Mesenchymal stem cell (in vitro differentiated cells and primary cell): ENCODE measurements around the gene TNNT2.
A peak's percentile ranks its signal among the peaks of the same experiment; 100 is the strongest.

Source experiments
- DNase-seq: peaks from one replicate; pipeline ENCODE4 v3.0.0-alpha.2; 2013
- H2AFZ ChIP-seq: one replicate; pipeline ENCODE4 v1.6.1; 2013; ENCODE audit warnings: low read depth, mild to moderate bottlenecking, control low read depth, inconsistent platforms, low read length, moderate library complexity
- H2AK5ac ChIP-seq: 2 replicates; pipeline ENCODE4 v1.6.1; 2013; ENCODE audit warnings: low read length, moderate library complexity, mild to moderate bottlenecking, inconsistent platforms; ENCODE audit not compliant: severe bottlenecking
- H2BK120ac ChIP-seq: one replicate; pipeline ENCODE4 v1.6.1; 2013; ENCODE audit warnings: low read depth, mild to moderate bottlenecking, inconsistent platforms, low read length, moderate library complexity
- H2BK12ac ChIP-seq, 2 experiments: one replicate each; pipeline ENCODE4 v1.6.1; 2013; ENCODE audit warnings: inconsistent platforms in 2 of 2, low read length in 2 of 2, mild to moderate bottlenecking in 2 of 2, moderate library complexity in 2 of 2, control low read depth in 1 of 2
- H2BK15ac ChIP-seq: one replicate; pipeline ENCODE4 v1.6.1; 2013; ENCODE audit warnings: mild to moderate bottlenecking, low read depth, inconsistent platforms; ENCODE audit not compliant: poor library complexity, severe bottlenecking
- H2BK5ac ChIP-seq: 2 replicates; pipeline ENCODE4 v1.6.1; 2013; ENCODE audit warnings: low read depth, mild to moderate bottlenecking, low read length, control low read depth, inconsistent platforms; ENCODE audit not compliant: poor library complexity, severe bottlenecking
- H3K14ac ChIP-seq, 2 experiments: one replicate each; pipeline ENCODE4 v1.6.1; 2013; ENCODE audit warnings: inconsistent platforms in 2 of 2, low read length in 2 of 2, control low read depth in 1 of 2, mild to moderate bottlenecking in 1 of 2, moderate library complexity in 1 of 2
- H3K18ac ChIP-seq, 2 experiments: one replicate each; pipeline ENCODE4 v1.6.1; 2013; ENCODE audit warnings: inconsistent platforms in 2 of 2, low read length in 2 of 2, control low read depth in 1 of 2, low read depth in 1 of 2, mild to moderate bottlenecking in 1 of 2
- H3K23ac ChIP-seq, 2 experiments: one replicate each; pipeline ENCODE4 v1.6.1; 2013; ENCODE audit warnings: inconsistent platforms in 2 of 2, low read length in 2 of 2, mild to moderate bottlenecking in 2 of 2, moderate library complexity in 2 of 2, control low read depth in 1 of 2
- H3K27ac ChIP-seq: 2 replicates; pipeline ENCODE4 v1.5.1; 2013; ENCODE audit warnings: mild to moderate bottlenecking, moderate library complexity, low read length, control low read depth, inconsistent platforms; ENCODE audit not compliant: poor library complexity, severe bottlenecking
- H3K27me3 ChIP-seq, 2 experiments: 2 replicates each; pipeline versions ENCODE4 v1.6.1 to v1.7.0; 2013; ENCODE audit warnings: low read length in 2 of 2, mild to moderate bottlenecking in 2 of 2, moderate library complexity in 2 of 2, control low read depth in 1 of 2, inconsistent platforms in 1 of 2; ENCODE audit not compliant: control insufficient read depth in 1 of 2, insufficient read depth in 1 of 2
- H3K36me3 ChIP-seq, 2 experiments: 2 replicates each; pipeline versions ENCODE4 v1.6.1 to v1.7.0; 2013; ENCODE audit warnings: low read length in 2 of 2, control low read depth in 1 of 2, inconsistent platforms in 1 of 2, low read depth in 1 of 2, mild to moderate bottlenecking in 1 of 2; ENCODE audit not compliant: insufficient read depth in 2 of 2, control insufficient read depth in 1 of 2
- H3K4ac ChIP-seq, 2 experiments: one replicate each; pipeline ENCODE4 v1.6.1; 2013; ENCODE audit warnings: inconsistent platforms in 2 of 2, low read length in 2 of 2, mild to moderate bottlenecking in 2 of 2, moderate library complexity in 2 of 2, control low read depth in 1 of 2, low read depth in 1 of 2
- H3K4me1 ChIP-seq: 2 replicates; pipeline ENCODE4 v1.6.1; 2013; ENCODE audit warnings: low read depth, low read length, control low read depth; ENCODE audit not compliant: control insufficient read depth, insufficient read depth
- H3K4me2 ChIP-seq: 2 replicates; pipeline ENCODE4 v1.6.1; 2013; ENCODE audit warnings: low read length, mild to moderate bottlenecking, inconsistent platforms; ENCODE audit not compliant: poor library complexity, severe bottlenecking
- H3K4me3 ChIP-seq, 2 experiments: 2 replicates each; pipeline versions ENCODE4 v1.5.1 to v1.7.0; 2013; ENCODE audit warnings: low read length in 2 of 2, mild to moderate bottlenecking in 2 of 2, control low read depth in 1 of 2, low read depth in 1 of 2; ENCODE audit not compliant: insufficient read depth in 1 of 2
- H3K79me1 ChIP-seq: replicated peaks from 2 replicates; pipeline ENCODE4 v1.6.1; 2013; ENCODE audit warnings: mild to moderate bottlenecking, control low read depth, low read length, inconsistent platforms; ENCODE audit not compliant: poor library complexity, severe bottlenecking
- H3K9ac ChIP-seq: 2 replicates; pipeline ENCODE4 v1.7.0; 2013; ENCODE audit warnings: mild to moderate bottlenecking, low read length, moderate library complexity
- H3K9me3 ChIP-seq: 2 replicates; pipeline ENCODE4 v1.7.0; 2013; ENCODE audit warnings: mild to moderate bottlenecking, low read length; ENCODE audit not compliant: control insufficient read depth
- H4K8ac ChIP-seq: one replicate; pipeline ENCODE4 v1.6.1; 2013; ENCODE audit warnings: inconsistent platforms, mild to moderate bottlenecking, low read length, moderate library complexity
- H4K91ac ChIP-seq: one replicate; pipeline ENCODE4 v1.6.1; 2013; ENCODE audit warnings: mild to moderate bottlenecking, low read length, inconsistent platforms
- WGBS: methylation state at CpG from one replicate; pipeline ENCODE4 v1.1.7; 2013; ENCODE audit warnings: mixed read lengths; 5-methylcytosine and 5-hydroxymethylcytosine counted together

The TNNT2 gene

GRCh38 chr1:201332021-201332420 is 45.5 kb downstream of the TNNT2 start:
- H3K23ac ChIP-seq = no peak overlapping the region
- H2BK12ac ChIP-seq = no peak overlapping the region
- no peak overlapping the region for H3K4me3 ChIP-seq
- no peak overlapping the region for H2AK5ac ChIP-seq
- no peak overlapping the region for H4K91ac ChIP-seq
- no peak overlapping the region for H2BK120ac ChIP-seq
- H3K14ac ChIP-seq = no peak overlapping the region
- no peak overlapping the region for H3K27ac ChIP-seq
- H2BK15ac ChIP-seq = no peak overlapping the region
- no peaks in the 10 kb centered on the region for H3K9me3 ChIP-seq
- no peaks in the 10 kb centered on the region for H3K4me1 ChIP-seq
- no peak overlapping the region for H3K4ac ChIP-seq
- no peaks in the 10 kb centered on the region for H3K36me3 ChIP-seq
- H2BK5ac ChIP-seq = no peak overlapping the region
- WGBS = 81% methylated on average over 7 of the region's 8 CpGs
- no peak overlapping the region for H3K9ac ChIP-seq
- no peak overlapping the region for H4K8ac ChIP-seq
- no peak overlapping the region for H3K4me2 ChIP-seq
- no peak for DNase-seq
- peaks cover 48 to 70% of the 10 kb centered on the region in 2 experiments for H3K27me3 ChIP-seq
- no peak overlapping the region for H2AFZ ChIP-seq
- H3K18ac ChIP-seq = no peak overlapping the region
- H3K79me1 ChIP-seq = no peaks in the 10 kb centered on the region

GRCh38 chr1:201331166-201331565 is 46.3 kb downstream of the TNNT2 start:
- H3K79me1 ChIP-seq = no peaks in the 10 kb centered on the region
- WGBS = 62% methylated on average over 5 of the region's 7 CpGs
- no peak for DNase-seq

GRCh38 chr1:201330541-201330940 is 46.9 kb downstream of the TNNT2 start:
- Histone ChIP-seq H3K9me3 (no peaks in the 10 kb centered on the region), H3K36me3 (no peaks in the 10 kb centered on the region), H3K14ac (no peak overlapping the region), H2BK120ac (no peak overlapping the region), H3K4me3 (no peak overlapping the region), H3K9ac (no peak overlapping the region), H2BK12ac (no peak overlapping the region), H3K4me2 (no peak overlapping the region), H3K27ac (no peak overlapping the region), H2BK15ac (no peak overlapping the region), H4K91ac (no peak overlapping the region), H3K27me3 (peaks cover 52 to 70% of the 10 kb centered on the region in 2 experiments), H3K23ac (no peak overlapping the region), H3K79me1 (no peaks in the 10 kb centered on the region), H2BK5ac (no peak overlapping the region), H2AFZ (no peak overlapping the region), H4K8ac (no peak overlapping the region), H3K4me1 (no peaks in the 10 kb centered on the region), H3K18ac (no peak overlapping the region), H3K4ac (no peak overlapping the region), H2AK5ac (no peak overlapping the region)
- no peak for DNase-seq
- WGBS = 87% methylated on average over 2 of the region's 2 CpGs

More at GRCh38 chr1:201331166-201331565, 46.3 kb downstream of the TNNT2 start:
- H4K8ac ChIP-seq = no peak overlapping the region
- no peaks in the 10 kb centered on the region for H3K9me3 ChIP-seq
- H2AFZ ChIP-seq = no peak overlapping the region
- H3K14ac ChIP-seq = no peak overlapping the region
- no peak overlapping the region for H2AK5ac ChIP-seq
- no peak overlapping the region for H2BK120ac ChIP-seq
- no peak overlapping the region for H3K4me3 ChIP-seq
- H3K27me3 ChIP-seq = peaks cover 49 to 71% of the 10 kb centered on the region in 2 experiments
- no peak overlapping the region for H3K18ac ChIP-seq
- no peak overlapping the region for H3K9ac ChIP-seq
- no peaks in the 10 kb centered on the region for H3K36me3 ChIP-seq
- H2BK12ac ChIP-seq = no peak overlapping the region
- no peak overlapping the region for H3K4me2 ChIP-seq
- no peak overlapping the region for H4K91ac ChIP-seq
- H3K27ac ChIP-seq = no peak overlapping the region
- H2BK15ac ChIP-seq = no peak overlapping the region
- no peak overlapping the region for H3K23ac ChIP-seq
- no peaks in the 10 kb centered on the region for H3K4me1 ChIP-seq
- H3K4ac ChIP-seq = no peak overlapping the region
- H2BK5ac ChIP-seq = no peak overlapping the region

GRCh38 chr1:201329801-201330200 is 47.7 kb downstream of the TNNT2 start:
- Histone ChIP-seq H2BK5ac (no peak overlapping the region), H3K36me3 (no peaks in the 10 kb centered on the region), H3K27me3 (peaks cover 49 to 69% of the 10 kb centered on the region in 2 experiments), H3K4me2 (no peak overlapping the region), H3K27ac (no peak overlapping the region), H2BK12ac (no peak overlapping the region), H3K9me3 (no peaks in the 10 kb centered on the region), H3K9ac (no peak overlapping the region), H4K8ac (no peak overlapping the region), H2AK5ac (no peak overlapping the region), H3K4ac (no peak overlapping the region), H3K18ac (no peak overlapping the region), H3K23ac (no peak overlapping the region), H2AFZ (no peak overlapping the region), H3K4me3 (no peak overlapping the region), H2BK120ac (no peak overlapping the region), H3K14ac (no peak overlapping the region), H3K4me1 (no peaks in the 10 kb centered on the region), H2BK15ac (no peak overlapping the region), H3K79me1 (no peaks in the 10 kb centered on the region), H4K91ac (no peak overlapping the region)
- WGBS = 72% methylated on average over 4 of the region's 4 CpGs
- peak; percentile 17 for DNase-seq
